GM19035 (cell line): Measurements from ENCODE around the gene FLCN.

Experiments
- ATAC-seq: cut with Tn5 transposase; IDR thresholded peaks from one replicate; pipeline ENCODE4 v1.9.1; 2021; ENCODE audit not compliant: unreplicated experiment

Gene FLCN

DNA sequence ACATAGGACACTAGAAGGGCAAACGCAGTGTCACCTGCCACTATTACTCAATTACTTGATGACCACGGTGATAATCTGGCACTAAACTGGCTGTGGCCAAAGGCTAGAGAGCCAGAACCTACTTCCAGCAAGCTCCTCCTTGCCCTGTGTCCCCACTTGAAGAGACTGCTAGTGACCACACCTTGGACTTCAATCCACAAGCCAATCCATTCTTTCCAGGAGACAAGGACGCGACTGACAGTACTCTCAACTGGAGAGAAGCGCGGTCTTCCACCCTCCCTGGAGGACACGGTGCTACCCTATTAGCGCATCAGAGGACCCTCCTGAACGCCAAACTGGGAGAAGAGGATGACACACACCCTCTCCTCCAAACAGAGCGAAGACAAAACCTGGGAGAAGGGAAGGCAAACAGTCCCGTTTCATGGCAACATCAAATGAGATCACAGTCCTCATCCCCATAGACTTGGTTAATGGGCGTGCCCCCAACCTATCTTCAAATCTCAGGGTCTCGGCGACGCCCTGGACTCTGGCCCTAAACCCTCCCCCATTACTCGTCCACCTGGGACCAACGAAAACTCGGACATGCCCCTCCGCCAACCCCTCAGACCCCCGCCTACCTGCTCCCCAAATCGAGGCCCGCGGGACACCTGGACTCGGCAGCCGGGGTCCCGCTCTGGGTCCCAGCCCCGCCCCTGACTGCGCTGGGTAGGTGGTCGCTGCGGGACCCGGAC is 508 bp downstream of the FLCN start:
- ATAC-seq: peak; percentile 32

DNA sequence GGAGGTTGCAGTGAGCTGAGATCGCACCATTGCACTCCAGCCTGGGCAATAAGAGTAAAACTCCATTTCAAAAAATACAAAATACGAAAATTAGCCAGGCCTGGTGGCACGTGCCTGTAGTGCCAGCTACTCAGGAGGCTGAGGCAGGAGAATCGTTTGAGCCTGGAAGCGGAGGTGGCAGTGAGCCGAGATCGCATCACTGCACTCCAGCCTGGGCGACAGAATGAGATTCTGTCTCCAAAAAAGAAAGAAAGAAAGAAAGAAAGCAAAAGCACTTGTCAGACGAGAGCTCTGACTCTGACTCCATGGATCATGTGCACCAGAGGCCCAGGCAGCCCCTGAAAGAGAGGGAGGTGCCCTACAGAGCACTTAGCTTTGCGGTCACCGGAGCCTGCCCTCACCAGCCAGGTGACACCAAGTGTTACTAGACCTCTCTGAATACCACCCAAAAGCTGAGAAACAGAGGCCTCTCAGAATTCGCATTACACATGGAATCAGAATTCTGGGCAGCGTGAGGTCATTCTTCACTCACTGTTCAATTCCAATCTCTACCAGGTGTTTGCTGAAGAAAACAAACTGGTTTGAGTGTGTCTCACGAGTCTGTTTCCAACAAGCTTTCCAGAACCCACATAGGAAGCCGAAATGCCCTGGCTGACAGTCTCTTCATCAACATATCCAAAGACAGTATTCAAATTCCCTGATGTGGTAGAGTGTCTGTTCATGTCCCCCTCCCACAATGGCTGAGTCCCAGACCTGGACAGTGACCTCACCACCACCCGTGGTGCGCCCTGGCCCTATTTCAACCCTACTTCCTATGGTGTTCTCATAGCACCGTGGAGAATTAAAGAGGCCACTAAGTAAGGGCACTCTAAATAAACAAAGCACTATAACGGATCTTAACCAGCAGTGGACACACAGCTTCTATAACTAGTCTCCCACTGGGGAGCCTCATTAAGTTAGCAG is 1.5 kb downstream of the FLCN start:
- no peak for ATAC-seq

DNA sequence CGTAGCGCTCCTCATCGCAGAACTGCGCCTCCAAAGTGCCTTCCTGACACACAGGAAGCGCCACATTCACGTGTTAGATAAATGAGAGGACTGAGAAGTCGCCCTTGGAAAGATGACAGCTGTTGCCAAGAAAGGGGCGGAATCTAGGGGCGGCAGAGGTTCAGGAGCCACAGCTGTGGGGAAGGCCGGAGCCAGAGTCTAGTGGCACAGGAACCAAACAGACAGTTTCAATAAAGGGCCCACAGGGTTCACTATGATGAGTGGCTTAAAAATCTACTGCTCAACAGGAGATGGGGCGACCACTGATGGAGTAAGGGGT is 4.7 kb downstream of the FLCN start:
- no peak for ATAC-seq

DNA sequence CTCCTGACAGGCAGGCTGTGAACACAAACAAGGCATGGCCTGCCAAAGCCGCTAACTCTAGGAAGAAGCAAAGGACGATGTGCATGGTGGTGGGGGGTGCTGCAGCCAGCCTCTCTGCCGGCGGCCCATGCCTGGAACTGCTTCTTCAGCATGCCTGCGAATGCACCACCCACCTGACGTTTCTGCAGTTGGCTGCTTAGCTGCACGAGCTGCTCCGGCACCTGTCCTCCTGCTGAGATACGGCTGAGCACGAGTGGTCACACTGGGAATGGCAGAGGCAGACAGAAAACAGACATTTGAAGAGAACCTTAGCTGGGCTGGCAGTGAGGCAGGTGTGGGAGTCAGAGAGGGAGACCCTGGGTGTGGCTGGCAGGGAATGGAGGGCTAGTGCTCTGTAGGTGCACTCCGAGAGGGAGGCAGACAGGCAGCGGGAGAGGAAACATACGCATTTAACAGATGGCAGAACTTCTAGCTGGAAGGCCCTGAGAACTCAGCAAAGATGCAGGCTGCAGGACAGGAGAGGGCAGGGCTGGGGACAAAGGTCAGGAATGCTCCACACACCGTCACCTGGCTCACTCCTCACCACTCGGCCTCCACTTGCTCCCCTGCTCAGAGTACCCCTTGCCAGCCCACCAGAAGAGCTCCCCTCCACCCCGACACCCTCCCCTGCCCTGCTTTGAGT is 5.2 kb downstream of the FLCN start:
- ATAC-seq: no peak

DNA sequence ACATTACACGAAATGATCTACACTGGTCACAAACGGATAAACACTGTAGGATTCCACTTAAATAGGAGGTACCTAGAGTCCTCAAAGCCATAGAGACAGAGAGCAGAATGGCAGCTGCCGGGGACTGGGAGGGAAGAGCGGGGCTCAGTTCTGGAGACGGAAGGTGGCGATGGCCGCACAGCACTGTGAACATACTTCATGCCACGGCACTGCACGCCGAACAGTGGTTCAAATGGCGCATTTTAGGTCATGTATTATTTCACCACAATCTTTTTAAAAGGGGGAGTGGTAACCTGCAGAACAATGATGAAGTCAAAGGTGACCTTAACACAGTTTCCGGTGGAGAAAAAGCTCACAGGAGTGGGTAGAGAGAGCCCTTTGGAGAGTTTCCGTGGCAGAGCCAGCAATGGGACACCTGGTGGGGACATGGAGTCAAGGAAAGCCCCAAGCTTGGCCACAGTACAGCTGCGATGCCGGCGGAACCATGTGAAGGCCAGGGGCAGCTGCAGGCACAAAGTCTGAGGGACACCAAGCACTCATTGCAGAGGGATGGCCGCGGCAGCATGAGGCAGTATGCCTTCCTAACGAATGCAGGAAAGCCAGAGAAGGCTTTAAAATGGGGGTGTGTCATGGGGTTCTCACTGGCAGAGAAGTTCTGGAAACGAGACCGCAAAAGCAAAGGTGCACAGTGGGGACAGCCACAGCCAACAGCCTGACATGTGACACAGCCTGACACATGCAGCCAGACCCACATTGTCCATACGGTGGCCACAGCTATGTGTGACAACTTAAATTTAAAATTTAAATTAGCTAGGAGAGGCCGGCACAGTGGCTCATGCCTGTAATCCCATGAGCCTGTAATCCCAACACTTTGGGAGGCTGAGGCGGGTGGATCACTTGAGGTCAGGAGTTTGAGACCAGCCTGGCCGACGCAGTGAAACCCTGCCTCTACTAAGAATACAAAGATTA is 7.3 kb downstream of the FLCN start:
- ATAC-seq: no peak

DNA sequence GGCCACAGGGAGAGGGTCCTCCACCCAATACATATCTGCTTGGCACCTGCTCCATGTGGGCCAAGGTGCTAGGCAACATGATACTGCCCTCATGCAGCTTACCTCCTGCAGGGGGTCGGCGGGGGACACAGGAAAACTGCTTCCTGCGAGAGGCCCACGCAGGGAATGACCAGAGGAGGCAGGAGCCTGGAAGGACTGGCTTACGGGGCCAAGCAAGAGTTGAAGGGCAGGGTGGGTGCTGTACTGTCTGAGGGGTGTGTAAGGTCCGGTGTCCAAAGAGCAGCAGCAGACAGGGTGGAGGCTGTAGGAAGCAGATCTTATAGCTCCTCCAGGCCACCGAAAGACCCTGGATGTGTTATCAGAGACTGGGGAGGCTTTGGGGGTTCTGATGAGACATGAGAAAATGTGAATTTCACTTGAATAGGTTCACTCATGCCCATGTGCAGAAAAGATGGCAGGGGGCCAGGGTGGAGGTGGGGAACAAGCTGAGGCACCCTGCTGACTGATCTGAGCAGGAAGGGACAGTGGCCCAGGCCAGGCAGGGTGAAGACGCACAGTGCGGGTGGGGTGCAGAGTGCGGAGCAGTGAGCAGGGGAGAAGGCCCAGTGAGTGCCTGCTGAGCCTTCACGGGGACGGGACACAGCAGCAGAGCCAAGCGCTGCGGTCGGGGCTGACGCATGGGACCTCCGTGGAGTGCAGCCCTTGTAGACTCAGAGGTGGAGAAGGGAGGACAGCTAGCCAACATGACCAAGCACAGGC is 8.3 kb downstream of the FLCN start:
- no peak for ATAC-seq

DNA sequence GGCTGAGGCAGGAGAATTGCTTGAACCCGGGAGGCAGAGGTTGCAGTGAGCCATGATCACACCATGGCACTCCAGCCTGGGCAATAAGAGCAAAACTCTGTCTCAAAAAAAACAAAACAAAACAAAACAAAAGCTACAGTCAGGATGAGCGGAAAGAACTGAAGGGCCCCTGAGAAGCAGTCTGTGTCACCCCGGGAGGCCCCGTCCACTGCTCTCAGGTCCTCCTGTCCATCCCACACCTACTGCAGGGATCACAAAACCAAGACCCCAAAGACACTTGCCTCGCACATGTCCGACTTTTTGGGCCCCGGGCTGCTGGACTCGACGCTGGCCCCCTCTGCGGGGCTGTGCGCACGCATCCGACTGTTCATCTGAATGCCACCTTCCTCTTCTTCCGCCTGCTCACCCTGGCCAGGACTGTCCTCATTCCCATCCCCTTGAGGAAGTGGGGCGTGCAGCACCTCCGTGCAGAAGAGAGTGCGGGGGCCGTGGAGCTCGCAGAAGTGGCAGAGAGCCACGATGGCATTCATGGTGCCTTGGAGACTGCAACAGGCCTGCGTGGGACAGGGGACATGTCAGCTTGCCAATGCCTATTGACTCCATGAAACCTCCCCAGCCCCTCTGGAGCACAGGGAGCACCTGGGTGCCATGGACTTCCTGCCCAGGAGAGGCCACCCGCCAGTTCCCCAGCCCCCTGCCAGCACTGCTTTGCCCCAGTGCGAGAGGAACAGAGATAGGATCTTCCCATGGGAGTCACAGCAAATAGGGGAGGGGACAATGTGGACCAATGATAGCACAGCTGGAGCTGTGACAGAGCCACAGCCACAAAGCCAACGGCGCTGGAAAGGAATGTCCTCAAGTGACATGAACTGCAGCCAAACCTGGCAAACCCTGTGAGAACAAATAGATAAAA is 9.1 kb downstream of the FLCN start:
- ATAC-seq: no peak

DNA sequence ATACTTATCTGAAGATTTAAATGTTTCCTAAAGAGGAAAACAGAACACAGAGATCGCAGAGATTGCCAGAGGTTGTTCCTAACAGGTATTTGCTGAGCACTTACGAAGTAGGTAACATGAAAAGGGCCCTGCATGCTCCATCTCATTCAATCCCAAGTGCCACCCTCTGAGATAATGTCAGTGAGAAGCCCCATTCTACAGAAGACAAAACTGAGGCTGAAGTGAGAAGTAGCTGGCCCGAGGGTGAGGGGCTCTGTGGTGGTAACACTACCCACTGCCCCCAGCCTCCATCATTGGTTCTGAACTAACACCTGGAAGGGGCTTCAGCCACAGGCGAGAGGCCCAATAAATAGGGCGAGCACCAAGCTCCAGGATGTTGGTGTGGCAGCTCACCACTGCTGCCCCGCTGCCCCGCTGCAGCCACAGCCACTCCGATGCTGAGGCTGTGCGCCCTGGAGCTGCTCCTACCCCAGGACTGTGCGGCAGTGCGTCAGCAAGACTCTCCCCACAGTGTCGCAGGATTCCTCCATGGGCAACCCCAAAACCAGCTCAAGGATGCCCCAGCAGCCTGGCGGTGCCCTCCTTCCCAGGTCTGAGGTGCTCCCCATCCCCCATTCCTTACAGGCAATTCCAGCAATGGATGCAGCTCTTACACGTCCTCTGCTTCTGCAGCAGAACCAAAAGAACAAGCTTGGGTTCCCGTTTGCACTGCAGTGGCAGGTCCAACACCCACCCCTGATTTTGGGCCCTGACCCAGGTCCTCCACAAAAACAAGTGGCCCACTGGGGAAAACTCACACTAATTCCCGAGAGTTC is 10.3 kb downstream of the FLCN start:
- ATAC-seq: no peak

DNA sequence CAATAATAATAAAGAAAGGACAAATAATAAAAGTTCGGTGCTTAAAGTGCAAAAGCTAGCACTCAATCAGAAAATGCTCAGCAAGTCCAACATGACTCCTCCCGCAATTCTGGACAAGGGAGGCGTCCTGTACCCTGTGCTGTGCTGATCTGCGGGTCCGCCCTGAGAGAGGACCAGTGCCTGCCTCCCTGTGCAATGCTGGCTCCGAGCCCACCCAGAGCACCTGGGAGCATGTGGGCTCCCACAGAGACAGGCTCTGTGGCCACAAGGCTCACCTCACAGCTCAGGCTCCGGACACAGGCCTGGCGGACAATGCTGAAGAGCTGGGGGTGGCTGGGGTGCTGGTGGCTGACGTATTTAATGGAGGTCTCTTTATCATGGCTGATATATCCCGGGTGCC is 11.1 kb downstream of the FLCN start:
- ATAC-seq: no peak

DNA sequence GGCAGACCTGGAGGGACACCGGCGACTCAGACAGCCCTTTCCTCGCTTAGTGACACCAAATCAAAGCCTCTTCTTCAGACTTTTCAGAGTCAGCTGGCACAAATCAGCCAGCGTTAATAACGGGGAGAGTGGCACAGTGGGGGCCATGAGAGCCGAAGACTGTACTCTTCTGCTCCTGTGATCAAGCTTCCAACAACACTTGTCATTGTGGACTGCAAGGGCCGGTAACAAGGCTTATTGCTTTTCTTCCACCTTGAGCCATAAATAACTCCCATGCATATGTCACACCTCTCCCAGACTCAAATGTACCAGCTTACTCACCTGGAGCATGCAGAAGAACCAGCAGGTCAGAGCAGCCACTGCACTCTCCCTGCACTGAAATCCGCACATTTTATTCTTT is 12.8 kb downstream of the FLCN start:
- ATAC-seq: no peak

DNA sequence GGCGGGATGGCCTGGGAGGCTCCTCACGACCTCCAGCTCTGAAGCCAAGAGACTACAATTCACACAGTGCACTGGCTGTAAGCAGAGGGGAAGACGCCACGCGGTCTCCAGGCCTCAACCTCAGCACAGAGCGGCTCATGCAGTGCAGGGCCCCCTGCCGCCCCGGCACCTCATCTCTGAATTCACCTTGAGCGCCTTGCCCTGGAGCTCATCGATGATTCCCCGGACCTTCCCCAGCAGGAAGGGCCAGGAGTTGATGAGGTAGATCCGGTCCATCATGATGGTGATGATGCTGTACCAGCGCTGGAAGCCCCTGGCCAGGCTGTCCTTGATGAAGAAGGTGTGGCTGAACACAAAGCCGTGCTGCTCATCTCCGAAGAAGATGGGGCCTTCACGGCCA is 13.2 kb downstream of the FLCN start:
- no peak for ATAC-seq

DNA sequence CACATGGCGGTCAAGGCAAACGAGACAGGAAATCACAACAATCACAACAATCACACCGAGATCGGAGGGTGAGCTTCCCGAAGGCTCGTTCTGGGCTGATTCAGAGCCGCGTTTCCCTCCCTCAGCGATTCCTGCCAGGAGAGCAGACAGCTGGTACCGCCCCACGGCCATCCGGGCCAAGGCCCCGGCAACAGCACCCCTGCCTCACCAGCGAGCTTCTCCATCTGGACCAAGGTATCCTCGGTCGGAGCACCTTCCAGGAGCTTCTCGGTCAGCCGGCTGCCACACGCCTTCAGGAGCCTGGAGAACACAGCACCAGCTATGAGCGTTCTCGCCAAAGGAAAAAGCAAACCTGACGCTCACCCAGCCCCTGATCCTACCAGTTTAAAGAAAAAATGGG is 15.6 kb downstream of the FLCN start:
- ATAC-seq: no peak

DNA sequence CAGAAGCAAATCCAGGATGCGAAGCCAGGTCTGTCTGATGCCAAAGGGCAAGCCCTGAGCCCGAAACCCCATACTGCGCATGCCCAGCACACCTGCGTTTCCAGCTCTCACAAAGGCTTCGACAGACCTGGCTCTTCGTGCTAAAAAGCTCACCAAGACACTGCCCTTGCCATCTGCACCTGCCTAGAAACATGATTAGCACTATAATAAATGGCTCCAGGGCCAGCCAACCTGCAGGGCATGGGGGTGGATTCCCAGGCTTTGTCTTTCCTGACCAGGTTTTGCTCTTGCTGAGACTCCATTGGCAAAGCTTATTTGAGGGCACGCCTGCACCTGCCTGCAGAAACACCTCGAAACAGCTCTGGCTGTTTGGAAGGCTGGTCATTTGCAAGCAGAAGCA is 16.4 kb downstream of the FLCN start:
- no peak for ATAC-seq

DNA sequence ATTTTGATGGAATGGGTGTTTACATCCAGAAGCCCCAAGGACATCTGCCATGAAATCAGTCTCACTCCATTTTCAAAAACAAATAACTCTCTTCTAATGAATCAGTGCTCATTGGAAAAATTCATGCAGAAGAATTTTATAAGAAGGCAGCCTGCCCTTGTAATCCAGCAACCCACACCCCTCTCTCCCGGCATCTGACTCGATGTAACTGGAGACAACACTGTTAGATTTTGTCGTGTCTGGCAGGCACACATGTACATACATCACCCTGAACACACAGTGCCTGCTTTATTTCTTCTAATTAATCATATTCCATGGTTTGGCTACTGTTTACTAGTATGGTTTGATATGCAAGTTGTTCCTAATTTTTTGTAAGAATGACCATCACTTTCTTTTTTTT is 19.0 kb downstream of the FLCN start:
- ATAC-seq: no peak

DNA sequence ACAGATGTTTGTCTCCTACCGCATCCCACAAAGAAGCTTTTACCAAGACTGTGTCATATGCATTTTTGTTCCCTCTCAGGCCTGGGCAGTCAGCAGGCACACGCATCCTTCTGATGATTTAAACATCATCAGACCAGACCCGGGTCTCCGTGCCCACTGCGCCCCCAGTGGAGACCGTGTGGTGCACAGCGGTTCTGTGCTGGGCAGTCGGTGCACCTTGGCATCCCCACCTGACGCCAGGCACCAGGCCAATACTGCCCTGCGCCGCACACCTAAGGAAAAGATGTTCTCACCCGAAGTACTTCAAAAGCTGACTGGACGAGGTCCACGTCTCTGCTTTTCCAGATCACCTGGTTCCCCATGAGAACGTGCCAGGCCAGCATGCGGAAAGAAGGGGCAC is 20.2 kb downstream of the FLCN start:
- ATAC-seq: no peak

DNA sequence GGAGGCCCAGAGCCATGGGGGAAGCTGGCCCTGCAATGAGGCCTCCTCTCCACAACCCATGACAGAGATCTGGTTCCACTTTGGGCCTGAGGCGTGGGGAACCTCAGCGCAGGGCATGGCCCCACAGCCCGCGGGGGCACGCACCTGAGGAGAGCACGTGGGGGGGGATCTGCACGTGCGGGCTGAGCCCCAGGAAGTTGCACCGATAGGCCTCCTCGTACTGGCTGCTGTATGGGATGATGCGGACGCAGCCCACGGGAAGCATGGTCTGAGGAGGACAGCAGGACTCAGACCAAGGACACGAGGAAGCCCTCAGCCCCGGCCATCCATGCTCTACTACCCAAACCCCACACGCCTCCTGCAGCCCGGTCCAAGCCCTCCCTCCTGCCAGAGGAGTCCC is 20.7 kb downstream of the FLCN start:
- ATAC-seq: no peak

DNA sequence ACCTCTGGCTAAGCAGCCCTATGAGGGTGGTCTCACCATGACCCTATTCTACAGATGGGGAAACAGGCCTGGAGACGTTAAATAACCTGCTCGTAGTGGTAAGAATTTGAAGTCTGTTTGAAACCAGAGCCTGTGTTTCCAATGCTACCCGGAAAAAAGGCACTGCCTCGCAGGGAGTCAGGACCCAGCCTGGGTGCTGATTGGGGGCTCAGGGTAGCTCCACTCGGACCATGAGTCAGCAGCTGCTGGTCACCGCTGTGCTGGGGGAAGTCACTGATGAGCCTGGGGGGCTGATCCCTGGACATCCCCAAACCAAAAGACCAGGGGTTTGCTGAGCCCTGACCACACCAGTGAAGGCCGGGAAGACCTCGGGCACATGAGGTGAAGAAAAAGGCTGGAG is 21.4 kb downstream of the FLCN start:
- no peak for ATAC-seq
